Gastrocnemius medialis (tissue), 4 donors: Measurements from ENCODE around the gene TM7SF3. TPM values are rescaled to one million over a fixed set of nuclear protein-coding genes. Genes with fewer than 3 reads are reported as not detected.

Source experiments
- ATAC-seq, 2 donors: fragments of 150-250 bp; one replicate each; pipeline ENCODE4 v1.9.1; 2016
- DNase-seq, 2 donors: peaks; one replicate each; pipeline ENCODE4 v3.0.0-alpha.2; 2019
- H3K27ac ChIP-seq, 4 donors: fragments of 200-600 bp; sonication (generic); 1 replicate in 1 of 4; 2 replicates in 3 of 4; pipeline ENCODE4 v1.5.1; 2016 to 2018; ENCODE audit warnings: mild to moderate bottlenecking in 2 of 4, moderate library complexity in 1 of 4
- H3K27me3 ChIP-seq, 3 donors: fragments of 200-600 bp; sonication (generic) in 2 of 3; 1 replicate in 1 of 3; 2 replicates in 2 of 3; pipeline versions ENCODE4 v1.5.1 to v1.6.0; 2016 to 2019; ENCODE audit warnings: mild to moderate bottlenecking in 1 of 3, moderate library complexity in 1 of 3
- H3K36me3 ChIP-seq, 2 donors: fragments of 200-600 bp; sonication (generic) in 1 of 2; one replicate each; pipeline ENCODE4 v1.5.1; 2017 to 2018
- H3K4me1 ChIP-seq, 2 donors: fragments of 200-600 bp; sonication (generic) in 1 of 2; one replicate each; pipeline ENCODE4 v1.5.1; 2016 to 2017; ENCODE audit warnings: mild to moderate bottlenecking in 2 of 2
- H3K4me3 ChIP-seq, 4 donors: fragments of 200-600 bp; sonication (generic) in 3 of 4; 1 replicate in 1 of 4; 2 replicates in 3 of 4; pipeline ENCODE4 v1.5.1; 2016 to 2019; ENCODE audit warnings: mild to moderate bottlenecking in 2 of 4
- H3K9me3 ChIP-seq, 3 donors: fragments of 200-600 bp; sonication (generic) in 2 of 3; 1 replicate in 1 of 3; 2 replicates in 2 of 3; pipeline ENCODE4 v1.5.1; 2016 to 2019
- CTCF ChIP-seq, 5 experiments: fragments of 450-650 bp in 3 of 5; fragments of 200-600 bp in 2 of 5; sonication (generic) in 2 of 5; IDR thresholded peaks in 4 of 5; conservative IDR thresholded peaks in 1 of 5; 1 replicate in 4 of 5; 2 replicates in 1 of 5; pipeline ENCODE4 v1.5.1; 2016 to 2019; ENCODE audit warnings: antibody characterized with exemption in 5 of 5, mild to moderate bottlenecking in 3 of 5, moderate library complexity in 3 of 5
- POLR2A ChIP-seq, 2 donors: fragments of 450-650 bp; IDR thresholded peaks; one replicate each; pipeline ENCODE4 v1.6.1; 2017; ENCODE audit warnings: antibody characterized with exemption in 2 of 2, mild to moderate bottlenecking in 2 of 2, moderate library complexity in 2 of 2
- in situ Hi-C, 4 donors: fragments of 200-750 bp; cut with MboI; loops; one replicate each; pipeline versions ENCODE4 v1.15.0 to v1.8.0; 2017; ENCODE audit warnings: low sequenced_read_pairs in 4 of 4
- intact Hi-C: fragments of 100-400 bp; cut with DNase I; formaldehyde crosslinking; loops from one replicate; pipeline ENCODE4 v1.15.1; 2023; ENCODE audit warnings: low total_unique reads
- total RNA-seq, 4 donors: library from RNA; depleted of rRNA; stranded (reverse); fragments of >200 nt; gene quantifications; one replicate each; pipeline versions ENCODE4 v1.1.0 to v1.2.3, GENCODE V29; 2016

The TM7SF3 gene
- total RNA-seq, 4 donors from 2014 or later: 8.6 to 19.8 (median 14.3) TPM

DNA sequence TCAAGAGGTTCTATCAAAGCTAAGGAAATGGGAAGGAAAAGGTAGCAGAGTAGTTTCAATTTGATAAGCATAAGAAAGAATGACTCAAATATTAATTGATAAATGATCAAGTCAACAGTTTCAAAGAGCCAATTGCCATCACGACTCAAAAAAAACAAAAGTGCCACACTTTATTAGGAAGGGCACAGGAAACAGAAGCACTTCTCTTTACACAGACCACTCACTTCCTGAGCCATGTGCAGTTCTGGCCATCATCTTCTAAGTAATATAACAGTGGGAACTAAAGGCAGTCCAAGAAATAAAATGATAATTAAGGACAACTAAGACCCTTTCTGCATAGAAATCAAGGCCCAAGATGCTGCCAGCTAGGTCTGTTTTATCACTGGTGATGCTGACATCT lies 13.2 kb downstream of the TM7SF3 start:
- Histone ChIP-seq H3K36me3 (peaks cover 0 to 5% of the 10 kb centered on the region in 2 donors), H3K27me3 (no peaks in the 10 kb centered on the region), H3K9me3 (no peaks in the 10 kb centered on the region), H3K4me3 (no peak overlapping the region), H3K4me1 (peaks cover 0 to 5% of the 10 kb centered on the region in 2 donors), H3K27ac (no peak overlapping the region)
- in situ Hi-C loops: loop anchor here in 1 of 4 donors (25.0 kb wide), 1 partner anchor 311 kb away; no protein-coding TSS in a partner anchor
- no peak for DNase-seq
- no peak for TF ChIP-seq CTCF (IDR thresholded peaks at IDR 0.05 in 4 of 5, conservative IDR thresholded peaks at IDR 0.05 in 1 of 5)
- TF ChIP-seq POLR2A (IDR thresholded peaks at IDR 0.05): no peak
- ATAC-seq: no peak
- intact Hi-C loops: no loop called here

DNA sequence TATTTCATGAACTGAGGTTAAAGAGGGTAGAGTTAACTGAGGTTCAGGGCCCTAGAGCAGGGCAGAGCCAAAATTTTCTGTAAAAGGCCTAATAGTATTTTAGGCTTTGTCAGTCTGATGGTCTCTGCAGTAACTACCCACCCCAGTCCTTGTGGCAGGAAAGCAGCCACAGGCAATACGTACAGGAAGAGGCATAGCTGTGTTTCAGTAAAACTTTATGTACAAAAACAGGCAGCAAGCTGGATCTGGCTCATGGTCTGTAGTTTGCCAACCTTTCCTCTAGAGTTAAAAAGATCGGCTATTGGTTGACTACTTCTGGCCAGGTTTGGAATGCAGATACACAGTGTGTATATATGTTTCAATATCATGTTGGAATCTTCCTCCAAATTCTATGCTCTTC lies 17.2 kb downstream of the TM7SF3 start:
- intact Hi-C loops: no loop called here
- no peak for TF ChIP-seq POLR2A (IDR thresholded peaks at IDR 0.05)

GRCh38 chr12:26995706-26996105 lies 18.5 kb downstream of the TM7SF3 start:
- in situ Hi-C loops (no loop called here), intact Hi-C loops (no loop called here)
- H3K27ac ChIP-seq: no peak overlapping the region
- H3K9me3 ChIP-seq: no peaks in the 10 kb centered on the region
- H3K4me3 ChIP-seq: no peak overlapping the region
- H3K36me3 ChIP-seq: peaks cover 0 to 36% of the 10 kb centered on the region in 2 donors
- H3K4me1 ChIP-seq: no peaks in the 10 kb centered on the region
- no peaks in the 10 kb centered on the region for H3K27me3 ChIP-seq
- no peak for DNase-seq
- no peak for TF ChIP-seq CTCF (IDR thresholded peaks at IDR 0.05 in 4 of 5, conservative IDR thresholded peaks at IDR 0.05 in 1 of 5)
- no peak for TF ChIP-seq POLR2A (IDR thresholded peaks at IDR 0.05)
- ATAC-seq: no peak

More for the DNA sequence above, 17.2 kb downstream of the TM7SF3 start:
- Histone ChIP-seq H3K27me3 (no peaks in the 10 kb centered on the region), H3K27ac (no peak overlapping the region), H3K4me3 (no peak overlapping the region), H3K9me3 (no peaks in the 10 kb centered on the region), H3K36me3 (peaks cover 0 to 34% of the 10 kb centered on the region in 2 donors), H3K4me1 (no peaks in the 10 kb centered on the region)
- DNase-seq: no peak
- in situ Hi-C loops: no loop called here
- ATAC-seq: no peak

DNA sequence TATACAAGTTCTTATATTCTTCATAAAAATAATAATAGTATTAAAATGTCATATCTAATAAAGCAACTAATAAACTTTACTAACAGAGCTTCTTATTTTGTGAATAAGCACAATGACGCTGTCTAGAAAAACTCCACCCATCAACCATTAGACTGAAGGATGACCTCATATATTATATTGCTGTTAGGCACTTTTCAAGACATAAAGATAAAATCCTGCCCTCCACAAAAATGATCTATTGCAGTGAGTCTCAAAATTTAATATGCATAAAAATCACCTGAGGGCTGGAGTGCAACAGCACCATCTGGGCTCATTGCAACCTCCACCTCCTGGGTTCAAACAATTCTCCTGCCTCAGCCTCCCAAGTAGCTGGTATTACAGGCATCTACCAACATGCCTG lies 20.1 kb downstream of the TM7SF3 start:
- no peak for TF ChIP-seq POLR2A (IDR thresholded peaks at IDR 0.05)
- no peak for TF ChIP-seq CTCF (IDR thresholded peaks at IDR 0.05 in 4 of 5, conservative IDR thresholded peaks at IDR 0.05 in 1 of 5)
- no peak overlapping the region for H3K4me3 ChIP-seq
- H3K27ac ChIP-seq: no peak overlapping the region
- H3K36me3 ChIP-seq: peaks cover 0 to 48% of the 10 kb centered on the region in 2 donors
- in situ Hi-C loops (no loop called here), intact Hi-C loops (no loop called here)
- H3K27me3 ChIP-seq: no peaks in the 10 kb centered on the region
- no peak for ATAC-seq
- no peaks in the 10 kb centered on the region for H3K9me3 ChIP-seq
- DNase-seq: no peak
- no peaks in the 10 kb centered on the region for H3K4me1 ChIP-seq

GRCh38 chr12:26991826-26992225 lies 22.4 kb downstream of the TM7SF3 start:
- H3K4me3 ChIP-seq: no peak overlapping the region
- no peak for TF ChIP-seq POLR2A (IDR thresholded peaks at IDR 0.05)
- intact Hi-C loops (no loop called here), in situ Hi-C loops (no loop called here)
- no peaks in the 10 kb centered on the region for H3K9me3 ChIP-seq
- no peaks in the 10 kb centered on the region for H3K27me3 ChIP-seq
- ATAC-seq: no peak
- peaks cover 0 to 48% of the 10 kb centered on the region in 2 donors for H3K36me3 ChIP-seq
- no peak overlapping the region for H3K27ac ChIP-seq
- peaks cover 0 to 5% of the 10 kb centered on the region in 2 donors for H3K4me1 ChIP-seq
- DNase-seq: no peak

- DNase-seq: no peak
- in situ Hi-C loops: no loop called here
- intact Hi-C loops: no loop called here
- peaks cover 0 to 5% of the 10 kb centered on the region in 2 donors for H3K4me1 ChIP-seq
- H3K4me3 ChIP-seq: no peak overlapping the region
- no peak overlapping the region for H3K27ac ChIP-seq
- no peaks in the 10 kb centered on the region for H3K27me3 ChIP-seq
- peaks cover 0 to 31% of the 10 kb centered on the region in 2 donors for H3K36me3 ChIP-seq
- H3K9me3 ChIP-seq: no peaks in the 10 kb centered on the region
- ATAC-seq: no peak
- TF ChIP-seq POLR2A (IDR thresholded peaks at IDR 0.05): no peak
- no peak for TF ChIP-seq CTCF (IDR thresholded peaks at IDR 0.05 in 4 of 5, conservative IDR thresholded peaks at IDR 0.05 in 1 of 5)
These were observed 24.3 kb downstream of the TM7SF3 start for GRCh38 chr12:26989873-26990272.
